H1 (cell line): ENCODE measurements around the gene IMPDH1. TPM values are rescaled to one million over a fixed set of nuclear protein-coding genes. Genes with fewer than 3 reads are reported as not detected.

ENCODE experiments used
- CTCF ChIA-PET: fragments of 300-600 bp; sonication (Branson Sonifier 250); formaldehyde crosslinking; loops from one replicate; lab custom pipeline; 2021; ENCODE audit not compliant: partially characterized antibody; lab: Charles Lee
- POLR2A ChIA-PET: fragments of 300-600 bp; sonication (Branson Sonifier 250); formaldehyde crosslinking; loops from one replicate; lab custom pipeline; 2021; ENCODE audit warnings: inconsistent platforms; ENCODE audit not compliant: partially characterized antibody; lab: Charles Lee
- DNase-seq, 2 experiments: peaks; one replicate each; pipeline versions ENCODE4 v3.0.0 to v3.0.0-alpha.2; 2010 to 2022; ENCODE audit warnings: low spot score in 2 of 2, low read depth in 1 of 2, mixed read lengths in 1 of 2
- FAIRE-seq: peaks from 2 replicates; lab custom pipeline; 2011; peaks lifted over from hg19 to GRCh38; lab: Jason Lieb, UNC
- H2AFZ ChIP-seq: 2 replicates; pipeline ENCODE4 v1.8.1; 2012; ENCODE audit warnings: low read length, inconsistent platforms
- H2AK5ac ChIP-seq: 2 replicates; pipeline ENCODE4 v1.6.1; 2013; ENCODE audit warnings: low read depth, low read length
- H2BK120ac ChIP-seq: replicated peaks from 2 replicates; pipeline ENCODE3; 2013; ENCODE audit warnings: low read depth, low read length, inconsistent platforms
- H2BK12ac ChIP-seq: 2 replicates; pipeline ENCODE4 v1.6.1; 2013; ENCODE audit warnings: low read depth, low read length
- H2BK15ac ChIP-seq: 2 replicates; pipeline ENCODE4 v1.6.1; 2013; ENCODE audit warnings: low read length
- H2BK20ac ChIP-seq: 2 replicates; pipeline ENCODE4 v1.6.1; 2013; ENCODE audit warnings: low read length
- H2BK5ac ChIP-seq: 2 replicates; pipeline ENCODE4 v1.6.1; 2013; ENCODE audit warnings: low read depth, low read length
- H3K14ac ChIP-seq: 2 replicates; pipeline ENCODE4 v1.6.1; 2013; ENCODE audit warnings: inconsistent platforms; ENCODE audit not compliant: insufficient read length
- H3K18ac ChIP-seq: 2 replicates; pipeline ENCODE4 v1.6.1; 2013; ENCODE audit warnings: low read length; ENCODE audit errors: extremely low read depth
- H3K23ac ChIP-seq: 2 replicates; pipeline ENCODE4 v1.6.1; 2013; ENCODE audit warnings: inconsistent platforms; ENCODE audit not compliant: insufficient read length
- H3K23me2 ChIP-seq: 2 replicates; pipeline ENCODE4 v1.6.1; 2013; ENCODE audit warnings: low read depth, low read length
- H3K27ac ChIP-seq: 2 replicates; pipeline ENCODE4 v1.6.1; 2011; ENCODE audit warnings: low read depth, low read length, inconsistent platforms
- H3K27me3 ChIP-seq, 4 experiments: replicated peaks in 1 of 4; 1 replicate in 1 of 4; 2 replicates in 3 of 4; pipeline versions ENCODE4 v1.6.1 to v1.8.1; 2011 to 2013; ENCODE audit warnings: low read length in 3 of 4, mild to moderate bottlenecking in 3 of 4, inconsistent platforms in 2 of 4, mixed read lengths in 2 of 4, moderate library complexity in 1 of 4; ENCODE audit not compliant: control insufficient read depth in 3 of 4, insufficient read depth in 3 of 4; ENCODE audit errors: extremely low read depth in 1 of 4
- H3K36me3 ChIP-seq, 4 experiments: 2 replicates each; pipeline versions ENCODE4 v1.6.1 to v1.8.1; 2011 to 2013; ENCODE audit warnings: mild to moderate bottlenecking in 4 of 4, low read length in 3 of 4, moderate library complexity in 2 of 4, control low read depth in 1 of 4, inconsistent platforms in 1 of 4; ENCODE audit not compliant: insufficient read depth in 4 of 4, control insufficient read depth in 2 of 4
- H3K4ac ChIP-seq: replicated peaks from 2 replicates; pipeline ENCODE3; 2013; ENCODE audit warnings: low read length, low read depth, mixed read lengths, inconsistent platforms; ENCODE audit not compliant: insufficient read length
- H3K4me1 ChIP-seq, 4 experiments: replicated peaks in 1 of 4; 1 replicate in 1 of 4; 2 replicates in 3 of 4; pipeline versions ENCODE4 v1.6.1 to v1.8.1; 2011 to 2013; ENCODE audit warnings: low read length in 3 of 4, inconsistent platforms in 2 of 4, mixed read lengths in 1 of 4; ENCODE audit not compliant: insufficient read depth in 4 of 4, control insufficient read depth in 3 of 4
- H3K4me2 ChIP-seq, 2 experiments: 2 replicates each; pipeline versions ENCODE4 v1.6.1 to v1.8.1; 2011 to 2013; ENCODE audit warnings: low read depth in 2 of 2, low read length in 2 of 2, control low read depth in 1 of 2, inconsistent platforms in 1 of 2, mild to moderate bottlenecking in 1 of 2; ENCODE audit not compliant: insufficient read depth in 1 of 2
- H3K4me3 ChIP-seq, 4 experiments: fragments of 200-600, 300-600 bp in 1 of 4; sonication (generic), shearing (Covaris generic), sonication (Bioruptor Twin) in 1 of 4; 2 replicates each; pipeline versions ENCODE4 v1.5.1 to v1.8.1; 2011 to 2016; ENCODE audit warnings: low read length in 4 of 4, low read depth in 3 of 4, control low read depth in 2 of 4, inconsistent platforms in 2 of 4, mild to moderate bottlenecking in 2 of 4, mixed read lengths in 1 of 4, moderate library complexity in 1 of 4; ENCODE audit not compliant: insufficient read depth in 2 of 4; ENCODE audit errors: extremely low read depth in 1 of 4
- H3K56ac ChIP-seq: replicated peaks from 2 replicates; pipeline ENCODE3; 2013; ENCODE audit warnings: low read depth, mild to moderate bottlenecking, mixed read lengths, low read length, inconsistent platforms; ENCODE audit not compliant: insufficient read length
- H3K79me1 ChIP-seq: 2 replicates; pipeline ENCODE4 v1.6.1; 2013; ENCODE audit warnings: low read depth, low read length, control low read depth
- H3K79me2 ChIP-seq, 2 experiments: 2 replicates each; pipeline versions ENCODE4 v1.6.1 to v1.8.1; 2012 to 2013; ENCODE audit warnings: low read length in 2 of 2, mild to moderate bottlenecking in 2 of 2, inconsistent platforms in 1 of 2; ENCODE audit not compliant: insufficient read depth in 2 of 2, control insufficient read depth in 1 of 2
- H3K9ac ChIP-seq, 4 experiments: replicated peaks in 1 of 4; 1 replicate in 1 of 4; 2 replicates in 3 of 4; pipeline versions ENCODE4 v1.6.1 to v1.8.1; 2011 to 2013; ENCODE audit warnings: low read depth in 3 of 4, low read length in 3 of 4, control low read depth in 2 of 4, mild to moderate bottlenecking in 2 of 4, moderate library complexity in 2 of 4, inconsistent platforms in 1 of 4; ENCODE audit errors: extremely low read depth in 1 of 4
- H3K9me3 ChIP-seq, 2 experiments: 2 replicates each; pipeline versions ENCODE4 v1.6.1 to v1.8.1; 2012 to 2013; ENCODE audit warnings: mild to moderate bottlenecking in 2 of 2, moderate library complexity in 2 of 2, control low read depth in 1 of 2, inconsistent platforms in 1 of 2, low read depth in 1 of 2, low read length in 1 of 2, mixed read lengths in 1 of 2; ENCODE audit not compliant: insufficient read depth in 2 of 2
- H4K20me1 ChIP-seq, 2 experiments: replicated peaks in 1 of 2; 2 replicates each; pipeline versions ENCODE3 to v1.8.1; 2011 to 2013; ENCODE audit warnings: inconsistent platforms in 2 of 2, low read length in 2 of 2, mild to moderate bottlenecking in 1 of 2; ENCODE audit not compliant: insufficient read depth in 2 of 2, control insufficient read depth in 1 of 2
- H4K5ac ChIP-seq: 2 replicates; pipeline ENCODE4 v1.6.1; 2013; ENCODE audit warnings: low read length, low read depth, mixed read lengths, inconsistent platforms; ENCODE audit not compliant: insufficient read length
- H4K8ac ChIP-seq: 2 replicates; pipeline ENCODE4 v1.8.0; 2013; ENCODE audit warnings: mild to moderate bottlenecking, moderate library complexity, low read length, inconsistent platforms; ENCODE audit not compliant: insufficient read depth; ENCODE audit errors: extremely low read depth
- H4K91ac ChIP-seq: replicated peaks from 2 replicates; pipeline ENCODE3; 2013; ENCODE audit warnings: low read length, mixed read lengths, inconsistent platforms; ENCODE audit not compliant: insufficient read length
- BRCA1 ChIP-seq: IDR thresholded peaks from 2 replicates; pipeline ENCODE4 v1.6.1; 2012; ENCODE audit warnings: low read depth, low read length, improper control_type of control experiment
- CBX8 ChIP-seq: fragments of 300-800, 300-1000 bp; sonication (generic); IDR thresholded peaks from 2 replicates; pipeline ENCODE4 v1.7.1; 2016; ENCODE audit warnings: low read depth, low read length, borderline replicate concordance
- CREB1 ChIP-seq: IDR thresholded peaks from 2 replicates; pipeline ENCODE4 v1.6.1; 2012; ENCODE audit warnings: inconsistent platforms
- E2F6 ChIP-seq: IDR thresholded peaks from 2 replicates; pipeline ENCODE4 v1.6.1; 2012; ENCODE audit warnings: inconsistent platforms
- EGR1 ChIP-seq: IDR thresholded peaks from 2 replicates; pipeline ENCODE4 v1.6.1; 2011; ENCODE audit warnings: low read depth, low read length, borderline replicate concordance
- GABPA ChIP-seq: IDR thresholded peaks from 2 replicates; pipeline ENCODE4 v1.6.1; 2011; ENCODE audit warnings: mild to moderate bottlenecking, low read length, moderate library complexity, borderline replicate concordance; ENCODE audit not compliant: insufficient read depth
- HDAC2 ChIP-seq, 2 experiments: fragments of 300-600 bp in 1 of 2; sonication (generic) in 1 of 2; IDR thresholded peaks; 2 replicates each; pipeline ENCODE4 v1.6.1; 2011 to 2012; ENCODE audit warnings: low read depth in 2 of 2, low read length in 2 of 2, mild to moderate bottlenecking in 2 of 2, moderate library complexity in 2 of 2, borderline replicate concordance in 1 of 2, inconsistent platforms in 1 of 2
- RAD21 ChIP-seq, 2 experiments: IDR thresholded peaks in 1 of 2; conservative IDR thresholded peaks in 1 of 2; 2 replicates each; pipeline ENCODE4 v1.6.1; 2011; ENCODE audit warnings: low read depth in 2 of 2, low read length in 2 of 2, improper control_type of control experiment in 1 of 2, inconsistent platforms in 1 of 2, mild to moderate bottlenecking in 1 of 2, moderate library complexity in 1 of 2
- SP4 ChIP-seq: IDR thresholded peaks from 2 replicates; pipeline ENCODE4 v1.6.1; 2012; ENCODE audit warnings: low read length, inconsistent platforms
- TEAD4 ChIP-seq: IDR thresholded peaks from 2 replicates; pipeline ENCODE4 v1.6.1; 2012; ENCODE audit warnings: low read depth, low read length, inconsistent platforms, mixed read lengths
- WGBS, 2 experiments: shearing (Covaris generic) in 1 of 2; methylation state at CpG; one replicate each; pipeline versions ENCODE4 v1.1.6 to v1.1.7; 2013 to 2015; ENCODE audit warnings: low lambda C conversion rate in 2 of 2, mixed read lengths in 2 of 2, inconsistent platforms in 1 of 2, low coverage in 1 of 2, missing lambda C conversion rate in 1 of 2; ENCODE audit not compliant: insufficient replicate concordance in 2 of 2, insufficient coverage in 1 of 2, insufficient read length in 1 of 2; ENCODE audit errors: extremely low coverage in 1 of 2, missing lambda C conversion rate in 1 of 2; 5-methylcytosine and 5-hydroxymethylcytosine counted together
- polyA plus RNA-seq, 7 experiments: library from polyadenylated mRNA; depleted of rRNA in 3 of 7; stranded (reverse) in 5 of 7; unstranded in 2 of 7; fragments of >200 nt in 5 of 7; fragments of 200-250 nt in 2 of 7; gene quantifications; 1 replicate in 5 of 7; 2 replicates in 1 of 7; 4 replicates in 1 of 7; pipeline versions ENCODE4 v1.2.1 to v1.2.3, GENCODE V29; 2011 to 2013; ENCODE audit warnings: missing spikeins in 2 of 7, mixed read lengths in 2 of 7
- total RNA-seq: library from RNA; stranded (reverse); fragmentation: NEBNext Ultra II Directional; extraction: Animal tissue kit (Norgen Biotek cat#: 25700); gene quantifications from 2 replicates; pipeline ENCODE4 v1.2.1, GENCODE V29; 2021
- TF ChIP-seq, protein P1 (sequence below): IDR thresholded peaks from 2 replicates; pipeline ENCODE4 v1.6.1; 2012; ENCODE audit warnings: low read length, inconsistent platforms

Gene IMPDH1
- total and polyA plus RNA-seq, 2 of the 8 experiments (the other 6 are each of a cell fraction or from before 2014, with no cell fraction given): 45.8 TPM

- H3K9me3 ChIP-seq: no peaks in the 10 kb centered on the region
- POLR2A ChIA-PET: interaction anchor here (0.7 kb wide), 1 partner anchor 45 kb away, joined by 3 read pairs; no protein-coding TSS in a partner anchor
- no peak overlapping the region for H3K4ac ChIP-seq
- TF ChIP-seq E2F6 (no peak), CREB1 (no peak), BRCA1 (no peak), EGR1 (no peak), RAD21 (IDR thresholded peaks at IDR 0.05 in 1 of 2, conservative IDR thresholded peaks at IDR 0.05 in 1 of 2; ENCODE audit: low read depth in 2 of 2, low read length in 2 of 2) (no peak), SP4 (no peak), GABPA (no peak), CBX8 (no peak), TEAD4 (no peak), HDAC2 (IDR thresholded peaks at IDR 0.05; ENCODE audit: borderline replicate concordance in 1 of 2, low read depth in 2 of 2, low read length in 2 of 2) (no peak)
- TF ChIP-seq, protein P1, sequence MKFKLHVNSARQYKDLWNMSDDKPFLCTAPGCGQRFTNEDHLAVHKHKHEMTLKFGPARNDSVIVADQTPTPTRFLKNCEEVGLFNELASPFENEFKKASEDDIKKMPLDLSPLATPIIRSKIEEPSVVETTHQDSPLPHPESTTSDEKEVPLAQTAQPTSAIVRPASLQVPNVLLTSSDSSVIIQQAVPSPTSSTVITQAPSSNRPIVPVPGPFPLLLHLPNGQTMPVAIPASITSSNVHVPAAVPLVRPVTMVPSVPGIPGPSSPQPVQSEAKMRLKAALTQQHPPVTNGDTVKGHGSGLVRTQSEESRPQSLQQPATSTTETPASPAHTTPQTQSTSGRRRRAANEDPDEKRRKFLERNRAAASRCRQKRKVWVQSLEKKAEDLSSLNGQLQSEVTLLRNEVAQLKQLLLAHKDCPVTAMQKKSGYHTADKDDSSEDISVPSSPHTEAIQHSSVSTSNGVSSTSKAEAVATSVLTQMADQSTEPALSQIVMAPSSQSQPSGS: no peak
These were observed 6.1 kb downstream of the IMPDH1 start for GRCh38 chr7:128403676-128404075.

More at GRCh38 chr7:128403676-128404075, 6.1 kb downstream of the IMPDH1 start:
- FAIRE-seq (no peak), DNase-seq (no peak)
- Histone ChIP-seq H3K4me1 (peaks cover 0 to 30% (median 20%) of the 10 kb centered on the region in 4 experiments; a peak in 6 of 7 replicates), H3K27me3 (peaks cover 21 to 42% (median 35%) of the 10 kb centered on the region in 4 experiments), H3K23ac (no peak overlapping the region), H4K91ac (no peak overlapping the region), H4K5ac (no peak overlapping the region), H3K23me2 (peaks cover 4% of the 10 kb centered on the region; the same call in 1 of the 2 replicates), H2AFZ (no peak overlapping the region), H3K56ac (no peak overlapping the region), H3K79me2 (no peaks in the 10 kb centered on the region), H2BK15ac (no peak overlapping the region), H3K79me1 (no peaks in the 10 kb centered on the region), H4K8ac (no peak overlapping the region), H3K36me3 (no peaks in the 10 kb centered on the region; a peak in 3 of 8 replicates), H3K4me3 (no peak overlapping the region), H3K27ac (no peak overlapping the region), H2BK20ac (no peak overlapping the region), H3K14ac (no peak overlapping the region), H4K20me1 (peaks cover 6 to 18% of the 10 kb centered on the region in 2 experiments), H3K18ac (no peak overlapping the region), H2AK5ac (0 out of 2 replicates have a peak overlapping the region, but pooled peaks have one; percentile 2), H3K9ac (no peak overlapping the region), H3K4me2 (peak overlapping the region; percentile 30 to 66; a peak in 1 of 4 replicates), H2BK5ac (no peak overlapping the region), H2BK12ac (no peak overlapping the region), H2BK120ac (no peak overlapping the region)
- CTCF ChIA-PET: interaction anchor here (0.6 to 24.8 kb wide), 9 partner anchors 9 to 139 kb away, joined by 3 to 348 read pairs (median 8); partner anchors contain the start of gene IMPDH1
- 90% methylated on average over 5 of the region's 5 CpGs; no CpG with 5 or more reads in 1 of the 2 experiments for WGBS, 2 experiments
